Activated T-cell treated with anti-CD3 and anti-CD28 coated beads, Interleukin-2, amount 50 U/mL, for 48 hours (primary cell): ENCODE results near the gene KRT31.
"Not testable (repeated sequence)": the region's sequence is repeated elsewhere in the genome, so short reads cannot be mapped to it uniquely, and the experiment has no call there.

Experiments
- DNase-seq, 2 experiments: peaks; one replicate each; pipeline ENCODE4 v3.0.0-alpha.2; 2020

Gene KRT31

DNA sequence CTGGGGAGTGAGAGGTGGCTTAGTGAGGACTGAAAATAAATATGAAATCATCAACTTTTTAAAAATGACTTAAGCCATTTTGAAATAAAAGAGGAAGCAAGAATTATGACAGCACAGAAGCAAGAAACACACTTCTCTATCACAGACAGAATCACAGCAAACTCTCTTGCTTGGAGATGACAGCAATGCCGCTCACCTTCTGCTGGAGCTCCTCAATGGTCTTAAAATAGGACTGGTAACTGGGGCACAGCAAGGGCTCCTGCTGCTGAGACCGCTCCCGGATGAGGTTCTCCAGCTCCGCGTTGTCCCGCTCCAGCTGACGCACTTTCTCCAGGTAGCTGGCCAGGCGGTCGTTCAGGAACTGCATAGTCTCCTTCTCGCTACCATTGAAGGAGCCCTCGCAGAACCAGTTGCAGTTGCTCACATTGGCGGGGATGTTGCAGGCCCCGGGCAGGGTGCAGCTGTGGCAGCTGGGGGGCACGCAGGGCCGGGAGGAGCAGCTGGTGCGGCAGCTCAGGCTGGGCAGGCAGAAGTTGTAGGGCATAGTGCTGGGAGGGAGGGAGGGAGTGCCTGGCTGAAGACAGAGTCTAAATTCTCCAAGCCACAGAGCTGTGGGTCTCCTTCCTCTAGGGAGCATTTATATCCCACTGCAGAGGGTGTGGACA lies at the start of gene KRT31:
Gene KRT31, minus strand, starts transcription at position 613 of the 665 bp plus-strand sequence. Its CDS starts 69 bp downstream, at position 544.
- no peak for DNase-seq

- DNase-seq, result no peak
These were observed 49.4 kb upstream of the KRT31 start for GRCh38 chr17:41446806-41447205.

DNA sequence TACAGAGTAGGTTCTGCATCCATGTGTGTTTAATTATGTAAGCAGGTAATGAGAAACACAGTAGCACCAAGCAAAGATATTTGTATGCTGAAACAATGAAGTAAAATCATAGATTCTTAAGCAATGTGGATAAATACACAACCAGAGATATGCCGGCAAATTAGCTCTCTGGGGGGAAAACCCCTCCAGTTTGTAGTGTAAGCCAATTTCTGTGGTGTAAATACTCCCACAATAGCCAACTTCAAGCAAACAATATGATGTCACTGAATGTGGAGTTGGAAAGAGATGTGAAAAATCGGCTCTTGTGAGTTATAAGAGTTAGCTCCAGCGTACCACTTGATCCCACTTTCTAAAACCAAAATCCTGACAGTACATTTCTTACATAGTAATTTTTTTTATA lies 47.2 kb upstream of the KRT31 start:
- DNase-seq, result no peak

DNA sequence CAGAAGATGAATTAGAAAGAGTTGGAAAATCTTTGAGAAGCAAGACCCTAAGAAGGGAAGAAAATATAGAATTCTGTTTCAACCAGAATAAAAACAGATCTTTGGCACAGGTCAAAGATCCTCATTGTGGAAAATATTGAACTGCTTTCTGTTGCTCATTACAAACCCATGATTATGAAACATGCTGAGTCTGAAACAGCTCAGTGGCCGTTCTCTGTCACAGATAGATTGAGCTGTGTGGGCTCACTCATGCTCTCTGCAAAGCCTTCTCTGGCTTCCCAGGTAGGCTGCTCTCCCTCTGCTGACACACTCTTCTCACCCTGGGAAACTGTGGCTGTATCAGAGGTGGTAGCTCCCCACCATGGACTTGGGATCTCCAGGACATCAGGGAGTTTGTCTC lies 46.8 kb upstream of the KRT31 start:
- DNase-seq, result no peak

- no peak for DNase-seq
These were observed 45.3 kb upstream of the KRT31 start for GRCh38 chr17:41442739-41443138.

GRCh38 chr17:41440531-41441033 lies 43.2 kb upstream of the KRT31 start, which contains the start of gene KRT38:
TSS of gene KRT38 (minus strand) at chr17:41440983. CDS start at chr17:41440921, 62 bp downstream.
- DNase-seq, result no peak

DNA sequence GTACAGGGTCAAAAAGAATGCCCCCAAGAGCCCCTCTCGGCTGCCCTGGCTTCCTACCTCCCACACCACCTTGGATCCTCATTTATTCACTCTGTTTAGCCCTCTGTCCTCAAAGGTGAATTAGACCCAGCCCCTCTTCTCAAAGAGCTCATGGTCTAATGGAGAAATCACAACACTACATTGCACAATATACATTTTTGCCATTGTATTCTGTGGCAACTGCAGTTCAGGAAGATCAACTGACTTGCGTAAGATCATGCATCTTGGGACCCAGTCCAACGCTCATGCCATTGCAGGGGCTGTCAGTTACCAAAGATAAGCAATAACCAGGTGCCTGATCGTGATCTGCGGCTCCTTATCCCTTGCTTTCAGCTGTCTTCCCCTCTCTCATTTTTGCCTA lies 42.0 kb upstream of the KRT31 start:
- no peak for DNase-seq

- DNase-seq, result no peak
These were observed 40.4 kb upstream of the KRT31 start for GRCh38 chr17:41437769-41438168.

DNA sequence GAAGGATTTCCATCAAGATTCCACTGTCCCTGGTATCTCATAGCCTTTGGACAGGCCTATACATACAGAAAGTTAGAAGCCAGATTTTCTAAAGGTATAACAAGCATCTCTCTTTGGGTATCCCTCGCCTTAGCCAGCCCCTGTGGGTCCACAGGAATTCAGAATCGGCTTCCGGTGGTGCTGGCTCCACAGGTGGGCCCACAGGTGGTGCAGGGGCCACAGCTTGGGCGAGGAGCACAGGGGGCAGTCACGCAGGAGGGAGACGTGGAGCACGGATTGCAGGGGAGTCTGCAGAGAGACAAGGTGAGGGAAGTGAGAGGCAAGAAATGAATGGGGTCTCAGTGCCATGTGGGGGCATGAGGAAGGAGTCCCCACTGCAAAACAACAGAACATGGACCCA lies 39.8 kb upstream of the KRT31 start:
- DNase-seq, result no peak

DNA sequence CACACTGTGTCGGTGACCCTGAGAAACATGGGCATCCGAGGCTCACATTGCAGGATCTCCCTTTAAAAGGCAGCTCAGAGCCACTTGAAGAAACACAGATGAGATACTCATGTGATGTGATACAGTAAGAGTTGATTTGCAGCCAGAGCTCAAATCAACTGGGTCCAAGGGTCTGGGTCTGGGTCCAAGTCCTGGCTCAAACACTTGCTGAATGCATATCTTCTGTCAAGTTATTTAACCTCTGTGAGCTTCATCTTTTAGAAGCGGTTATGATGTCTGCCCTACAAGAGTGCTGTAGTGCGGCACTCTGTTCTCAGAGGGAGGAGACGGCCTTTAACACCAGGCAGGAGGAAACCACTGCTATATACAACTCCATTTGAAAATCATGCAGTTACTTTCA lies 37.0 kb upstream of the KRT31 start:
- no peak for DNase-seq

- DNase-seq, result no peak
These were observed 36.6 kb upstream of the KRT31 start for GRCh38 chr17:41434005-41434404.

- no peak for DNase-seq
These were observed 36.2 kb upstream of the KRT31 start for GRCh38 chr17:41433586-41433985.

DNA sequence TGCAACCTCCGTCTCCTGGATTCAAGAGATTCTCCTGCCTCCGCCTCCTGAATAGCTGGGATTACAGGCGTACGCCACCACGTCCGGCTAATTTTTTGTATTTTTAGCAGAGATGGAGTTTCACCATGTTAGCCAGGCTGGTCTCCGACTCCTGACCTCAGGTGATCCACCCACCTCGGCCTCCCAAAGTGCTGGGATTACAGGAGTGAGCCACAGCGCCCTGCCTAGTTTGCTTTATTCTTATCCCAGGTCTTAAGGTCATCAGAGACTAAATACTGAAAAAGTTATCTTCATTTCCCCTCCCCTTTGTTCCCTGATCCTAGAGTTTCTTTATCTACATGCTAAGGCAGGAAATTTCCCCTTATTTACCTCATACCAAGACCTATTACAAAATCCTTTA lies 33.0 kb upstream of the KRT31 start:
- DNase-seq, result not testable (repeated sequence)

- DNase-seq, result no peak
These were observed 32.3 kb upstream of the KRT31 start for GRCh38 chr17:41429667-41430066.

GRCh38 chr17:41428591-41429291 lies 31.3 kb upstream of the KRT31 start:
- no peak for DNase-seq

DNA sequence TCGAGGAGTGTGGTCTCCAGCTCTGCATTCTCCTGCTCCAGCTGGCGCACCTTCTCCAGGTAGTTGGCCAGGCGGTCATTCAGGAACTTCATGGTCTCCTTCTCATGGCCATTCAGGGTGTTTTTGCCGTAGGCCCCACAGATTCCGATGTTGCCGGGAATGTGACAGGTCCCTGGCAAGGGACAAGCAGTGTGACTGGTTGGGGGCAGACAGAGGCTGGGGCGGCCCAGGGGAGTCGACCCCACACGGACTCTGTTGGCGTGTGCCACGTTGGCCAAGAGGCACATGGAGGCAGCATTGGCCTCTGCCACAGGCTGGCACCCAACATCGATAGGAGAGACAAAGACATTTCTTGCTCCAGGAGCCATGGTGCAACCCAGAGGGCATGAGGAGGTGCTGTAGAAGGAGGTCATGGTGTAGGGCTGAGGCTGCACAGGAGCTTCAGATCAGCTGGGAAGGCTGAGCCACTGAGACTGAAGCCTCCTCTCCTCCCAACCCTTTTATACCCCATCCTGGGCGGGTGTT lies 26.8 kb upstream of the KRT31 start, which contains the start of gene KRT37:
Gene KRT37, minus strand, starts transcription at position 475 of the 525 bp plus-strand sequence. Its CDS starts 62 bp downstream, at position 413.
- DNase-seq, result no peak

- DNase-seq, result not testable (repeated sequence)
These were observed 25.2 kb upstream of the KRT31 start for GRCh38 chr17:41422586-41422985.

GRCh38 chr17:41421617-41422016 lies 24.2 kb upstream of the KRT31 start:
- no peak for DNase-seq

DNA sequence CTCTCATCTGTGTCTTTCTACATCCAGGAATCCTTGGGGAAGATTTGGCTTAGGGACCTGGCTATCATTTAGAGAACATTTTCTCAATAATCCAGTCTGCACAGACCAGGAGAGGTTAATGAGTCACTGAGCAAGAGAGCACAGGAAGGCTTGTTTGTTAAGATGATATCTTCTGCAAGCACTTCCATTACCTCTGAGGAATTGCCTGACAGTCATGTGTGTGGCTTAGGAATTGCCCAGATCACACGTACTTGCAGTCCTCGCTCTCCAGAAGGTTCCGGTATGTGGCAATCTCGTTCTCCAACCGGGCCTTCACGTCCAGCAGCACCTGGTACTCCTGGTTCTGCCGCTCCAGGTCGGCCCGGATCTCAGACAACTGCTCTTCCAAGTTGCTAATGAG lies 23.7 kb upstream of the KRT31 start:
- no peak for DNase-seq

DNA sequence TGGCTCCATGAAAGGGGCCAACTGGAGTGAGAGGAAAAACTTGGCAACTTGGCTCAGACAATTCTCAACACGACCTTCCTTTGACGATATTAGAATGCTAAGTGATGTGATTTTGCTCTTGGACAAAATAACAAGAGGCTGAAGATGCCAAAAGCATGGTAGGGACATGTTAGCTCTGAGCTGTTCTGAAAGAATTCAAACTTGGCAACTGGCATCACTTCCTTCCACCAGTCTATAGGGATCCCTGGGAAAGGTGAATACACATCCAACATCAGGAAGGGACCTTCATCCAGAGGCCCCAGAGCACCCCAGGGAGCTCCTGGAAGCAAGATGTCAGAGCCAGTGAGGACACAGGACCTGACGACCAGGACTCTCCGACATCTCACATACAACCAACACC lies 22.7 kb upstream of the KRT31 start:
- no peak for DNase-seq

DNA sequence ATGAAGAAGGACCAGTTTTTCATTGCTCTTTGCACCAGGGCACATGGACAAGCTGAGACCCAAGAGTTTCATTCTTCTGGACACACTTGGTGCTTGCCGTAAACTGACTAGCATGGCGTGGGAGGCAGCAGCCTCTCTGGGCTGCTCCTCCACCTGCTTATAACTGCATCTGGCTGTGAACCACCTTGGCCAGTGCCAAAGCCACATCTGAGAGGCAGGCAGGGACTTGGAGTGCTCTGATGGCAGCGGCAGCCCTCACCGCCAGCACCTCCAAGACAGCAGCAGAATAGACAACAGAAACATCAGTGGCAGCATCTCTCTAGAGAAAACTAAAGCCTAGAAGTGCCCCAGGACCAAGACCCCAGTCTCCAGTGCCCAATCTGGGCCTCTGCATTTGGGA lies 22.3 kb upstream of the KRT31 start:
- DNase-seq, result no peak

DNA sequence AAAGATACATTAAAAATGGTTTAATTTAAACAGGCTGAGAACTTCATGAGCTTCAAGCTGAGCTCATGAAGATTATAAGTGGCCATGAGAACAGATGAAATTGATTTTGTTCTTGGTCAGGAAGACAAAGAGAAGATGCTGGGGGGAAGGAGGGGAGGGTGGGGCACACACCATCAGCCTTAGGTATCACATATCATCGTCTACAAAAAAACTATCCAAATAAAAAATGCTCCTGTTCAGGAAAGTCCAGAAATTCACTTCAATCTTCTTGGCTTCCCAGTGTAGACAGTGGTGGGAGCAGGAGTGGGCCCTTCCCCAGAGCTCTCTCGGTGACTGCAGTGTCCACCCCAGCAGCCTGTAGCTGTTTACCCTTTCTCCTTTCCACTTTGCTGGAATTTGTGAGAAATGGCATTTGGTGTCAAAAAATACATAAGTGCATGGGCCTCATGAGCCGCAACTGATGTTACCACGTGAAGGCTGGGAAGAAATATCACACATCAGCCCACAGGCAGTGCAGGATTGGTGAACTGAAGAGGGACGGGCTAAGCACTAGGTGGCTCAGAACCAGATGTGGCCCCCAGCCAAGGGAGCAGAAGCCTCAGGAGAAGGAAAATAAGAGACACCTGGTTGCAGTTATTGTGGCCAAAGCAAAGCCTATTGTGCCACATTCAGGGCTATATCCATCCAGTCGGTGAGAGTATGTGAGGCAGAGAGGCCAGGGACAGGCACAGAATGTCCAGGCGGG lies 20.9 kb upstream of the KRT31 start:
- no peak for DNase-seq

DNA sequence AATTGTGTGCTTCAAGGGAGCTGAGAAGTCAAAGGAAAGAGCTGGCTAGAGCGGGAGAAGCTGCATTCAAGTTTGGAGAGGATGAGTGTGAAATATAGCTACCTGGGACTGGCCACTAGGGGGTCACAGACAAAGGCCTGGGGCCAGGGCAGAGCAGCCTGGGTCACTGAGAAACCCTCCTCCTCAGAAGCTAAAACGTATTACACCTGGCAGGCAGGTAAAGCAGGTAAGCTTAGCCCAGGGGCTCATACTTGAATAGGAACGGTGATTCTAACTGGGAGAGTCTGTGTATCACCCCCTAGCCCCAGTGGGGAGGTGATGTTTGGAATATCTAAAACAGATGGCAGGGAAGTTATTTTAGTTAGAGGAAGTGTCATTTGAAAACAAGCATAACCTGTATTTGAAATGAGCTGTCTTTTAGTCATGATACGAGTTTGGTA lies 20.2 kb upstream of the KRT31 start:
- DNase-seq, result no peak
